Measurements from ENCODE around the gene EIF3J.
"Not testable (repeated sequence)": the region's sequence is repeated elsewhere in the genome, so short reads cannot be mapped to it uniquely, and the experiment has no call there.

The EIF3J gene

DNA sequence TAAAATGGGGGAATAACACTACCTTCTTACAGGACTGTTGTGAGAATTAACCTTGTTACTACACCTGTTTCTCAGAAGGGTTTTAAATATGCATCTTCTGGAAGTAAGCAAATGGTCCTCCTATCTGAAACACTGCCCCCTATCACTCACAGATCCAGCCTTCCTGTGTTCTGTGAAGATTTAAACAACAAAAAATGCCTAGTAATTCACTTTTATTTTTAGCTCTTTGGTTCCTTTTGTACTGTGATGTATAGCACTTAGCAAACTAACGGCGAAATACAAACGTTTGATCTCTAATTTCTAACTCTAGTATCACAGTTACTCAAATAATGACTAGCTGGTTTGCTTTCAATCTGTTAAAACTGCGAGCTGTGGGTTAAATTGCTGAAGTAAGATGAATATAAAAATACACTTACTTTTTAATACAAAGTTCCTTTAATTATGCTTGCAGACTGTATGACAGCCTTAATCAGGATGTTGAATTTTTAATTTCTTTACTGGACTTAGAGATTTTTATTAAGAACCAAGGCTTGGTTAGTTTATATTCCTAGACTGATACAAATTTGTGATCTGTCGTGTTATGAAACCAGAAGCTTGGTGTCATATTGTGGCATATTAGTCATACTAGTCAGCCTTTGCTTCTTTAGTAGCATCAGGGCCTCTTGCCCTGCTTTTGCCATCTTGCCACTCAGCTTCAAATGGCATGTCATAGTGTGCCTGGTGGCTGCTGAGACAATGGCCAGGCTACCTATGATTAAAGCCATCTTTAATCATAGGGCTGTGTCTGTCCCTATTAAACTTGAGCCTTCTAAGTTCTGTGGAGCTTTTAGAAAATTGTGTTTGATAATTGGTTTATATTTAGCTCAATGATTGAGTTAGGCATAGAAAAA, 9.2 kb downstream of the EIF3J start:
- no peak overlapping the region for H3K4me3 ChIP-seq (ENCODE audit: low read length)
- no peaks in the 10 kb centered on the region for H3K27me3 ChIP-seq (ENCODE audit: control insufficient read depth, insufficient read depth, low read length)
- no peak overlapping the region for H3K9ac ChIP-seq (ENCODE audit: low read length)
- no peaks in the 10 kb centered on the region for H3K36me3 ChIP-seq (ENCODE audit: control insufficient read depth, insufficient read depth, low read length)
- peaks cover 10% of the 10 kb centered on the region for H3K4me1 ChIP-seq (ENCODE audit: control insufficient read depth, insufficient read depth, low read length)
- H3K9me3 ChIP-seq (ENCODE audit: control insufficient read depth, low read length): no peaks in the 10 kb centered on the region

DNA sequence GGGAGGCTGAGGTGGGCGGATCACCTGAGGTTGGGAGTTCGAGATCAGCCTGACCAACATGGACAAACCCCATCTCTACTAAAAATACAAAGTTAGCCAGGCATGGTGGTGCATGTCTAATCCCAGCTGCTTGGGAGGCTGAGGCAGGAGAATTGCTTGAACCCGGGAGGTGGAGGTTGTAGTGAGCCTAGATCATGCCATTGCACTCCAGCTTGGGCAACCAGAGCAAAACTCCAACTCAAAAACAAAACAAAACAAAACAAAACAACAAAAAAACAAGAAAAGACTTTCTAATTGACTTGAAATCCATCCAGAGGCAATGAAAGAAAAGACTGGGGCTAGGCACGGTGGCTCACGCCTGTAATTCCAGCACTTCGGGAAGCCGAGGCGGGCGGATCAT, 12.2 kb downstream of the EIF3J start:
- H3K4me3 ChIP-seq (ENCODE audit: low read length); H3K4me1 ChIP-seq (ENCODE audit: control insufficient read depth, insufficient read depth, low read length); H3K36me3 ChIP-seq (ENCODE audit: control insufficient read depth, insufficient read depth, low read length); H3K9ac ChIP-seq (ENCODE audit: low read length); H3K27me3 ChIP-seq (ENCODE audit: control insufficient read depth, insufficient read depth, low read length); H3K9me3 ChIP-seq (ENCODE audit: control insufficient read depth, low read length): not testable (repeated sequence)

DNA sequence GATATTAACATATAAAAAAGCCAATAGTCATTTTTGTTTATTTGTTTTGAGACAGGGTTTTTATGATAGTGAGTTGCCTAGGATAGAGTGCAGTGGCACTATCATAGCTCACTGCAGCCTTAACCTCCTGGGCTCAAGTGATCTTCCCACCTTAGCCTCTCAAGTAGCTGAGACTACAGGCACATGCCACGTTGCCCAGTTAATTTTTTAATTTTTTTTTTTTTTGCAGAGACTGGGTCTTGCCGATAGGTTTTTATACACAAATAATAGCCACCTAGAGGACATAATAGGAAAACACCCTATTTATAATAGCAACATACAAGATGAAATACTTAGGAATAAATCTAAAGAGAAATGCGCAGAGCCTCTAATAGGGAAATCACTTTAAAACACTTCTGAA, 13.3 kb downstream of the EIF3J start:
- H3K4me3 ChIP-seq (ENCODE audit: low read length): no peak overlapping the region
- H3K4me1 ChIP-seq (ENCODE audit: control insufficient read depth, insufficient read depth, low read length): peaks cover 7% of the 10 kb centered on the region
- no peak overlapping the region for H3K9ac ChIP-seq (ENCODE audit: low read length)
- no peaks in the 10 kb centered on the region for H3K27me3 ChIP-seq (ENCODE audit: control insufficient read depth, insufficient read depth, low read length)
- H3K36me3 ChIP-seq (ENCODE audit: control insufficient read depth, insufficient read depth, low read length): peaks cover 6% of the 10 kb centered on the region
- no peaks in the 10 kb centered on the region for H3K9me3 ChIP-seq (ENCODE audit: control insufficient read depth, low read length)

DNA sequence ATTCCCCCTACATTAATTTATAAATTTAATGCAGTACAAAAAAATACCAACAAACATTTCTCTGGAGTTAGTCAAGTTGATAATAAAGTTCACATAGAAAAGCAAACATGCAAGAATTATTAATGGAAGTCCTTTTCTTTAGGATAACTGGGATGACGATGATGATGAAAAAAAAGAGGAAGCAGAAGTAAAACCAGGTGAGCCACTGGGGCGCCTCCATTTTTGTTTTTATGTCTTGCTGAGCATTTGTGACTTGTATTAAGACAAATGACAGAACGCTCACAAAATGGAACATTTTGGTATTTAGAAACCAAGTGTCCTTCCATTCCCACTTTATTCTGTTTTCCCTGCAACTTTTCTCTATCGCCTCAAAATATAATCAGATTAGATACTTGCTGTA, 13.8 kb downstream of the EIF3J start:
- Histone ChIP-seq H3K9me3 (ENCODE audit: control insufficient read depth, low read length) (no peaks in the 10 kb centered on the region), H3K27me3 (ENCODE audit: control insufficient read depth, insufficient read depth, low read length) (no peaks in the 10 kb centered on the region)

DNA sequence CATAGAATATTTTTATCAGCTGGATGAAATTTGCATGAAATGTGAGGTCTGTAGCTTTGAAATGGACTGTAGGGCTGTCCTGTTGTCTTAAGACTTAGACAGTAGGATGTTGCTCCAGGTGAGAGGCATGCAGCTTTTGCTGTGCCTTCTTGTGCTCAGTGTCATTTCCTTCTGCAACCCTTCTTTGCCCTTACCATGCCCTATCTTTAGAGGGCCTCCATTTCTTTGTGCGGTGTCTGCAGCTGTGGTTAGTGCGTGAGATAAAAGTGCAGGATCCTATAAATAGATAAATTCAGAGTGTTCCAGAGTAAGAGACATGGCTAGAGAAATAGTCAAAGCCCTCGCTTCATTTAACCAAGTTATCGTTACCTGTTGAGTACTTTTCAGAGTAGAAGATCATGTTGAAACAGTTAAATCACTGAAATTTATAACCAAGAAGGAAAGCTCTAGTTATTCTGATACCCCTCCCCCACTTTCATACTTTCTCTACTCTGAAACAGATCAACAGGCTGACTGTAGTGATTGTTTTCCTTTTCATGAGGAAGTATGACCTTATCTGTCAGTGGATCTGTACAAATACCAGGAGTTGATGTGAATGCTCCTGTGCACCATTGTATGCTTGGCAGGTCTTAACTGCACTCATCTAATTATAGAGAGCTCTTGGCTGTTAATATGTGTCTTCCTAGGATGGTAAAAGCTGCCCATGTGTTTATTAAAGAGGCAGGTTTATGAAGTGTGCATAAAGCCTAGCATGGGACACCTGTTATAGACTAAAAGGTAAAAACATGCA, 18.2 kb downstream of the EIF3J start:
- Histone ChIP-seq H3K4me1 (ENCODE audit: control insufficient read depth, insufficient read depth, low read length) (peaks cover 2% of the 10 kb centered on the region), H3K4me3 (ENCODE audit: low read length) (no peak overlapping the region), H3K9me3 (ENCODE audit: control insufficient read depth, low read length) (no peaks in the 10 kb centered on the region), H3K36me3 (ENCODE audit: control insufficient read depth, insufficient read depth, low read length) (peaks cover 16% of the 10 kb centered on the region), H3K9ac (ENCODE audit: low read length) (no peak overlapping the region), H3K27me3 (ENCODE audit: control insufficient read depth, insufficient read depth, low read length) (no peaks in the 10 kb centered on the region)

More for the DNA sequence above, 13.8 kb downstream of the EIF3J start:
- H3K4me3 ChIP-seq (ENCODE audit: low read length): no peak overlapping the region
- H3K4me1 ChIP-seq (ENCODE audit: control insufficient read depth, insufficient read depth, low read length): peaks cover 6% of the 10 kb centered on the region
- H3K9ac ChIP-seq (ENCODE audit: low read length): no peak overlapping the region
- peaks cover 11% of the 10 kb centered on the region for H3K36me3 ChIP-seq (ENCODE audit: control insufficient read depth, insufficient read depth, low read length)

DNA sequence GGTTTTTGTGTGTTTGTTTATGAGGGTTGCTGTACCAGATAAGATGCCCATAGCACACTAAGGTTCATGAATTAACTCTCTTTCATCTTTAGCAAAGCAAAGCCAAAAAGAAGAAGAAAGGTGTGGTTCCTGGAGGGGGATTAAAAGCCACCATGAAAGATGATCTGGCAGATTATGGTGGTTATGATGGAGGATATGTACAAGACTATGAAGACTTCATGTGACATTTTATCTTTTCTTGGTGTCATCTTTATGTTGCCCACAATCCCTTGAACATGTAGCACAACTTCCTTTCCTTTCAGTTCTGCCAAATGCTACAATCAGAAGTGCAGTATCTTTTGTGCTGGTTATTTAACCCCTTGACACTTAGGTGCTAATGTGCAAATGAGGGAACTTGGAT, 24.0 kb downstream of the EIF3J start:
- not testable (repeated sequence) for H3K27me3 ChIP-seq (ENCODE audit: control insufficient read depth, insufficient read depth, low read length); H3K9me3 ChIP-seq (ENCODE audit: control insufficient read depth, low read length); H3K9ac ChIP-seq (ENCODE audit: low read length); H3K4me1 ChIP-seq (ENCODE audit: control insufficient read depth, insufficient read depth, low read length); H3K4me3 ChIP-seq (ENCODE audit: low read length)
- peaks cover 23% of the 10 kb centered on the region for H3K36me3 ChIP-seq (ENCODE audit: control insufficient read depth, insufficient read depth, low read length)

DNA sequence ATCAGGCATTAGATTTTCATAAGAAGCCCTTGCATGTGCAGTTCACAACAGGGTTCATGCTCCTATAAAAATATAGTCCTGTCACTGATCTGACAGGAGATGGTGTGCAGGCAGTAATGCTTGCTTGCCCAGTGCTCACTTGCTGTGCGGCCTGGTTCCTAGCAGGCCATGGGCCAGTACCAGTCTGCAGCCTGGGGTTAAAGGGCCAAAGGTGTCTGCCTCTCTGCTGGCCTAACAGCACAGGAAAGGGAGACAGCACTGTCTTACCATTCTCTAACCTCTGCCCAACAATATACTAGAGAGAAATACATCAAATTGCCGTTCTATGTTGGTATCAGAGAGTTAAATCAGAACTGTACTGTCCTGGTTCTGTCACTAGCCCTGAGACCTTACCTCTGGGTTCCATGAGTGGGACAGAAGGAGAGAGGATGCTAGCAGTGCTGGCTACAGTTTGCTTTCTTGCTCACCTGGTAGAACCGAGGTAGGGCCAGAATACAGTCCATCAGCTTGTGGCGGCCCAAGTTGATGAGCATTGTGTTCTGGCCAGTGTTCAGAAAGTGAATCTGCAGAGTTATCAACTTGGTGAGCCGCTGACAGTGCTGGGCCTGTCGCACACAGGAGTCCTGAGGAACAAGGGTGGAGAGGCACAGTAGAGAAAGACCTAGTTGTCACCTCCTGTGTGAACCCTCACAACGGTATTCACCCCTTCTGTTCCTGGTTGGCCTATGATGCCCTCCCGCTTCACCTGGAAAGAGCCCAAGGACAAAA, 28.6 kb downstream of the EIF3J start:
- H3K9ac ChIP-seq (ENCODE audit: low read length): no peak overlapping the region
- H3K27me3 ChIP-seq (ENCODE audit: control insufficient read depth, insufficient read depth, low read length): no peaks in the 10 kb centered on the region
- H3K9me3 ChIP-seq (ENCODE audit: control insufficient read depth, low read length): peaks cover 7% of the 10 kb centered on the region
- H3K4me1 ChIP-seq (ENCODE audit: control insufficient read depth, insufficient read depth, low read length): no peaks in the 10 kb centered on the region
- H3K36me3 ChIP-seq (ENCODE audit: control insufficient read depth, insufficient read depth, low read length): peaks cover 17% of the 10 kb centered on the region
- H3K4me3 ChIP-seq (ENCODE audit: low read length): no peak overlapping the region

DNA sequence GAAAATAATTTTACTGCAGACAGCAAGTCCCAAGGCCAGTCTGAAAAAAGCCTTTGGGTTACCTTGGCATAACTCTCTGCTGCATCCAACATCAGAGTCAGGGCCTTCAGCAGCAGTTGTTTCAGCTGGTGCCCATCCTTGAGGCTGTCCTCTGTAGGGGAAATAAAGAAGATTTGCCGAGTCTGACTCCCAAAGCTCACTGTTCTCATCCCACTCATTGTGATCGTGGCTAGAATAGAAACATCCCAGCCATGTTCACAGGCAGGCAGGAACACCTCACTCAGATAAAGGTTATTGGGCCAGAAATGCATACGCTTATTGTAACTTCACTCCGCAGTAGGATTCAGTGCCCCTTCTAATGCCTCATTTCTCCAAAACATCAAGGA, 29.2 kb downstream of the EIF3J start:
- Histone ChIP-seq H3K27me3 (ENCODE audit: control insufficient read depth, insufficient read depth, low read length) (no peaks in the 10 kb centered on the region), H3K4me1 (ENCODE audit: control insufficient read depth, insufficient read depth, low read length) (no peaks in the 10 kb centered on the region), H3K9me3 (ENCODE audit: control insufficient read depth, low read length) (peaks cover 7% of the 10 kb centered on the region), H3K36me3 (ENCODE audit: control insufficient read depth, insufficient read depth, low read length) (peaks cover 14% of the 10 kb centered on the region), H3K4me3 (ENCODE audit: low read length) (no peak overlapping the region), H3K9ac (ENCODE audit: low read length) (no peak overlapping the region)

DNA sequence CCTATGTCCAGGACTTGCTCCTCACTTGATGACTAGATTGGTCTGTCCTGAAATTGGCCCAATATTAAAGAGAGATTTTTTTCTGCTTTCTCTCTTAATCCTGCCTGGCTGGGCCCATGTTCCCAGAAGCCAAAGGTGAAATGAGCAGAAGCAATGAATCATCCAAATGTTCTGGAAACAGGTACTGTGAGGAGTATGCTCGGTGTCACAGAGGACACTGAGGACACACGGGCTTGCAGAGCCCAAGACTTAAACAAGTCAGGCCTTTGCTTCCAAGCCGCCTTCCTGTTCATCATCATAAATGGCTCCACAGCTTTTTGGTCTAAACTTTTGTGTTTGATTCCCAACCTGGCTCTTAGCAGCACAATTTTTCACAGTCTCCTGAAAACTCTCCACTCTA, 31.4 kb downstream of the EIF3J start:
- Histone ChIP-seq H3K4me1 (ENCODE audit: control insufficient read depth, insufficient read depth, low read length) (no peaks in the 10 kb centered on the region), H3K4me3 (ENCODE audit: low read length) (no peak overlapping the region), H3K27me3 (ENCODE audit: control insufficient read depth, insufficient read depth, low read length) (no peaks in the 10 kb centered on the region), H3K9me3 (ENCODE audit: control insufficient read depth, low read length) (peaks cover 7% of the 10 kb centered on the region), H3K9ac (ENCODE audit: low read length) (no peak overlapping the region), H3K36me3 (ENCODE audit: control insufficient read depth, insufficient read depth, low read length) (peaks cover 15% of the 10 kb centered on the region)

DNA sequence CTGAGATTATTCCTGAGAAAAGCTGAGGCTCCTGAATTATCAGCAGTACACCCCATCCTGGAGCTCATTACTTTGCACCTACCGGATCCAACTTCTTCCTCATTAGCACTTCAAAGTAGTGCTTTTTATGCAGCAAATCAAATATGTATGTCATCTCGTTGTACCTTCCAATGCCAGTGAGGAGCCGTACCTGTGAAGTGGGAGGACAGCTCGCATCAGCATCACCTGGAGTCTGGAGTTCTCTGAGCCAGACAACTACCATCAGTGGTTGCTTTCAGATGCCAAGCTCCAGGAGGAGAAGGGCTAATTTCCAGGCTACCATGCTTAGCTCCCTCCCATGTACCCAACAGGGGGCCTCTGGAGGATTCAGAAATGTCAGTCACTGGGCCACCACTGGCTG, 32.4 kb downstream of the EIF3J start:
- H3K9me3 ChIP-seq (ENCODE audit: control insufficient read depth, low read length): peaks cover 7% of the 10 kb centered on the region
- peaks cover 20% of the 10 kb centered on the region for H3K36me3 ChIP-seq (ENCODE audit: control insufficient read depth, insufficient read depth, low read length)
- no peaks in the 10 kb centered on the region for H3K27me3 ChIP-seq (ENCODE audit: control insufficient read depth, insufficient read depth, low read length)
- H3K4me3 ChIP-seq (ENCODE audit: low read length): no peak overlapping the region
- no peak overlapping the region for H3K9ac ChIP-seq (ENCODE audit: low read length)
- H3K4me1 ChIP-seq (ENCODE audit: control insufficient read depth, insufficient read depth, low read length): no peaks in the 10 kb centered on the region

DNA sequence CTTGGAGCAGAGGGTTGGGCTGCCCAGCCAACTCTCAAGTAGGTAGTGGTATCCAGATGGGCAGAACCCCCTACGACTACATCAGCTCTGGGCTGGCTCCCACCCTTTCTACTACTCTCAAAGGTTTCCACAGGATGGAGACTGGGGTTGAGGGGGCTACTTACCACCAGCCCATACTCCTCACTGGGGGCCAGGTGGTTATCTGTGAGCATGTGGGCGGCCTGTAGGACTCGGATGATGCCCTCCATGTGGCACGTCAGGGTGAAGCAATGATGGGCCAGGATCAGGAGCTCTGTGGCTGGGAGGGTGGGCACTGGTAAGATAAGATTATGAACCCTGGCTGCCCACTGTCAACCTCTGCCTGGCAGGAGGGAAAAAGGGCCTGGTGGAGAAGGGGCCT, 33.4 kb downstream of the EIF3J start:
- peaks cover 4% of the 10 kb centered on the region for H3K9me3 ChIP-seq (ENCODE audit: control insufficient read depth, low read length)
- no peak overlapping the region for H3K9ac ChIP-seq (ENCODE audit: low read length)
- H3K27me3 ChIP-seq (ENCODE audit: control insufficient read depth, insufficient read depth, low read length): no peaks in the 10 kb centered on the region
- peaks cover 18% of the 10 kb centered on the region for H3K36me3 ChIP-seq (ENCODE audit: control insufficient read depth, insufficient read depth, low read length)
- no peaks in the 10 kb centered on the region for H3K4me1 ChIP-seq (ENCODE audit: control insufficient read depth, insufficient read depth, low read length)
- H3K4me3 ChIP-seq (ENCODE audit: low read length): no peak overlapping the region

DNA sequence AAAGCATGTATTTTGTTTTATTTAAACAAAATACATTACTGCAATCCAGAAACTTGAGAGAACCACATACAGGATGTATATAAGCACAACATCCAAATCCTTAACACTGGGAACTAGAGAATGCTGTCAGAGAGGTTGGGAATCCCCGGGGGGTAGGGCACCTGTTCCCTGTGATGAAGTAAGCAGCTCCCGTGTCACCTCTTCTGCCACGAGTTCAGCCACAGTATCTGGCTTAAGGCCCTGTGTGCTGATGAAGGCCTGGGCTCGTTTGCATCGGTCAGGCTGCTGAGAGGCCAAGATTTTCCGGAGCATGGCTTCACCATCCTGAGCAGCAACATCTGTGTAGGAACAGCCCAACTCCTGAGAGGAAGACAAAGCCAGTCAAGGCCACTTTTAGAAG, 36.4 kb downstream of the EIF3J start:
- no peaks in the 10 kb centered on the region for H3K4me1 ChIP-seq (ENCODE audit: control insufficient read depth, insufficient read depth, low read length)
- H3K4me3 ChIP-seq (ENCODE audit: low read length): no peak overlapping the region
- no peaks in the 10 kb centered on the region for H3K27me3 ChIP-seq (ENCODE audit: control insufficient read depth, insufficient read depth, low read length)
- no peak overlapping the region for H3K9ac ChIP-seq (ENCODE audit: low read length)
- no peaks in the 10 kb centered on the region for H3K9me3 ChIP-seq (ENCODE audit: control insufficient read depth, low read length)
- H3K36me3 ChIP-seq (ENCODE audit: control insufficient read depth, insufficient read depth, low read length): peaks cover 12% of the 10 kb centered on the region

Measured in mucosa of stomach (tissue), 1 donor.